ENCODE results near the gene NKX3-2. TPM values are rescaled to one million over a fixed set of nuclear protein-coding genes. Genes with fewer than 3 reads are reported as not detected.

Gene NKX3-2
- total RNA-seq, 1 experiment from 2014 or later, result 0.07 TPM

DNA sequence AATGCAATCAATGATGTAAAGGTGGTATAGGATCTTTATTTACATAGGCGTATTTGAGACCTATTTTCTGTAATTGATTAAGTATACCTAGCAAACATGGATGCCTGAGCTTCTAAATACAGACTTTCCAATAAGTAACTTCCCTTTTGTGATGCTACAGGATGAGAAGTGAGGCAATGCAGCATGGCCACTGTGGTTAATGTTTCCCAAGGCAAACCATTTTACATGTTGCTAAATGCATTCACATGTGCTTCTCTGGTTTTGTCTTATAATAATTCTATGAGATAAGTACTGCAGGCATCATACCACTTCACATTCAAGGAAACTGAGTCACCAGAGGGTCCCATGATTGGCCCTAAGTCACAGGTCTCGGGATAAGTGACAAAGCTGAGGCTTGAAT, 35.7 kb upstream of the NKX3-2 start:
- no peak for DNase-seq
- intact Hi-C loops (cut with micrococcal nuclease), result no loop called here
- no peak for ATAC-seq
- no peak overlapping the region for H3K27ac ChIP-seq (ENCODE audit: low read length)
- no peak overlapping the region for H3K4me3 ChIP-seq (ENCODE audit: low read length)
- ChIA-PET POLR2A (ENCODE audit: unreplicated experiment) (no interaction called here), CTCF (no interaction called here)
- no peaks in the 10 kb centered on the region for H3K79me2 ChIP-seq (ENCODE audit: low read length)
- H2AFZ ChIP-seq (ENCODE audit: low read length), result no peak overlapping the region
- no peaks in the 10 kb centered on the region for H3K9me3 ChIP-seq (ENCODE audit: low read length)
- H3K4me2 ChIP-seq (ENCODE audit: low read length), result no peak overlapping the region
- BruUV-seq (replicated peaks), result no TSS peak
- no peaks in the 10 kb centered on the region for H3F3A ChIP-seq (ENCODE audit: low read length, unreplicated experiment)
- TF ChIP-seq EZH2 (IDR thresholded peaks at IDR 0.05; ENCODE audit: low read length, unreplicated experiment), result no peak
- TF ChIP-seq, protein P1, sequence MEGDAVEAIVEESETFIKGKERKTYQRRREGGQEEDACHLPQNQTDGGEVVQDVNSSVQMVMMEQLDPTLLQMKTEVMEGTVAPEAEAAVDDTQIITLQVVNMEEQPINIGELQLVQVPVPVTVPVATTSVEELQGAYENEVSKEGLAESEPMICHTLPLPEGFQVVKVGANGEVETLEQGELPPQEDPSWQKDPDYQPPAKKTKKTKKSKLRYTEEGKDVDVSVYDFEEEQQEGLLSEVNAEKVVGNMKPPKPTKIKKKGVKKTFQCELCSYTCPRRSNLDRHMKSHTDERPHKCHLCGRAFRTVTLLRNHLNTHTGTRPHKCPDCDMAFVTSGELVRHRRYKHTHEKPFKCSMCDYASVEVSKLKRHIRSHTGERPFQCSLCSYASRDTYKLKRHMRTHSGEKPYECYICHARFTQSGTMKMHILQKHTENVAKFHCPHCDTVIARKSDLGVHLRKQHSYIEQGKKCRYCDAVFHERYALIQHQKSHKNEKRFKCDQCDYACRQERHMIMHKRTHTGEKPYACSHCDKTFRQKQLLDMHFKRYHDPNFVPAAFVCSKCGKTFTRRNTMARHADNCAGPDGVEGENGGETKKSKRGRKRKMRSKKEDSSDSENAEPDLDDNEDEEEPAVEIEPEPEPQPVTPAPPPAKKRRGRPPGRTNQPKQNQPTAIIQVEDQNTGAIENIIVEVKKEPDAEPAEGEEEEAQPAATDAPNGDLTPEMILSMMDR (conservative IDR thresholded peaks at IDR 0.05; ENCODE audit: low read depth, low read length), result no peak
- no peak for TF ChIP-seq EZH2phosphoT487 (IDR thresholded peaks at IDR 0.05; ENCODE audit: borderline replicate concordance, low read length)
- H3K27me3 ChIP-seq (ENCODE audit: low read length), result no peaks in the 10 kb centered on the region
- peaks cover 32% of the 10 kb centered on the region for H3K36me3 ChIP-seq (ENCODE audit: low read depth, low read length)
- H3K9ac ChIP-seq (ENCODE audit: low read length), result no peak overlapping the region
- H4K20me1 ChIP-seq (ENCODE audit: low read length), result no peaks in the 10 kb centered on the region
- H3K4me1 ChIP-seq (ENCODE audit: insufficient read depth, low read length), result no peaks in the 10 kb centered on the region
- no peaks in the 10 kb centered on the region for H3K9me2 ChIP-seq (replicated peaks; ENCODE audit: low read length)

DNA sequence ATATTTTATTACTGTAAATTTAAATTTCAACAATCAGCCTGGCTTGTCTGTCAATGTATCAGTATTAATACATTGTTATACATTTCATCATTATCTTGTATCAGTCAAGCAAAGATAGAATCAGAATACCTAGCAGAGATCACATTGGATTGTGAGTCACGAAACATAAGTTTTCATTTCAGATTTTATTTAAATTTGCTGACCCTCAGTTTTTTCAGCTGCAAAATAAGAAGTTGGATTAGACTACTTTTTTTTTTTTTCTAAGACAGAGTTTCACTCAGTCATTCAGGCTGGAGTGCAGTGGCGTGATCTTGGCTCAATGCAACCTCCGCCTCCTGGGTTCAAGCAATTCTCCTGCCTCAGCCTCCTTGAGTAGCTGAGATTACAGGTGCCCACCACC, 33.4 kb upstream of the NKX3-2 start:
- ATAC-seq (no peak), DNase-seq (no peak)
- intact Hi-C loops (cut with micrococcal nuclease), result no loop called here
- no peak for TF ChIP-seq EZH2phosphoT487 (IDR thresholded peaks at IDR 0.05; ENCODE audit: borderline replicate concordance, low read length)
- TF ChIP-seq, protein P1 (conservative IDR thresholded peaks at IDR 0.05; ENCODE audit: low read depth, low read length), result no peak
- no peak for TF ChIP-seq EZH2 (IDR thresholded peaks at IDR 0.05; ENCODE audit: low read length, unreplicated experiment)
- no TSS peak for BruUV-seq (replicated peaks)
- H3K27ac ChIP-seq (ENCODE audit: low read length), result no peak overlapping the region
- no peak overlapping the region for H2AFZ ChIP-seq (ENCODE audit: low read length)
- no peaks in the 10 kb centered on the region for H3K4me1 ChIP-seq (ENCODE audit: insufficient read depth, low read length)
- no peaks in the 10 kb centered on the region for H3F3A ChIP-seq (ENCODE audit: low read length, unreplicated experiment)
- H4K20me1 ChIP-seq (ENCODE audit: low read length), result no peaks in the 10 kb centered on the region
- no peaks in the 10 kb centered on the region for H3K9me2 ChIP-seq (replicated peaks; ENCODE audit: low read length)
- H3K9me3 ChIP-seq (ENCODE audit: low read length), result no peaks in the 10 kb centered on the region
- no peaks in the 10 kb centered on the region for H3K27me3 ChIP-seq (ENCODE audit: low read length)
- peaks cover 32% of the 10 kb centered on the region for H3K36me3 ChIP-seq (ENCODE audit: low read depth, low read length)
- H3K4me2 ChIP-seq (ENCODE audit: low read length), result no peak overlapping the region
- no peak overlapping the region for H3K9ac ChIP-seq (ENCODE audit: low read length)
- ChIA-PET POLR2A (ENCODE audit: unreplicated experiment) (no interaction called here), CTCF (no interaction called here)
- no peak overlapping the region for H3K4me3 ChIP-seq (ENCODE audit: low read length)
- no peaks in the 10 kb centered on the region for H3K79me2 ChIP-seq (ENCODE audit: low read length)

DNA sequence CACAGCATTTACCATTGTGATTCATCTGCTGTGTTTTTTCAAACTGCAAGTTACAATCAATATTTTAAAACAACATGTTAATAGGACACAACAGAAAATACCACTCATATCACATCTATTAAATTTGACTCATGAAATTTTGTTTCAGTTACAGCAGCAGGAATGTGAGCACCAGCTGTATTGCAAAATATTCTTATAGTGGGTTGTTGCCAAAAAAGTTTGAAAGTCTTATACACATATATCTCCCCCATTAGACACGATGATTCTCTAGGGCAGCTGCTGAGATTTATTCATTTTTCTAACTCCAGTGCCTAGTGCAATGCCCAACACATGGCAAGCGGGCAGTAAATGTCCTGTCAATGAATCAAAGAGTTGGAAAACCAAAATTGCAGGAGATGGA, 26.6 kb upstream of the NKX3-2 start:
- Histone ChIP-seq H3K4me1 (ENCODE audit: insufficient read depth, low read length) (no peaks in the 10 kb centered on the region), H3K27ac (ENCODE audit: low read length) (no peak overlapping the region), H3K9me3 (ENCODE audit: low read length) (no peaks in the 10 kb centered on the region), H3K36me3 (ENCODE audit: low read depth, low read length) (peaks cover 15% of the 10 kb centered on the region; the same call in 1 of the 2 replicates), H3K4me3 (ENCODE audit: low read length) (no peak overlapping the region), H3K9ac (ENCODE audit: low read length) (no peak overlapping the region), H3K27me3 (ENCODE audit: low read length) (no peaks in the 10 kb centered on the region), H4K20me1 (ENCODE audit: low read length) (no peaks in the 10 kb centered on the region), H3K79me2 (ENCODE audit: low read length) (no peaks in the 10 kb centered on the region), H3K4me2 (ENCODE audit: low read length) (no peak overlapping the region), H2AFZ (ENCODE audit: low read length) (no peak overlapping the region), H3K9me2 (replicated peaks; ENCODE audit: low read length) (no peaks in the 10 kb centered on the region), H3F3A (ENCODE audit: low read length, unreplicated experiment) (no peaks in the 10 kb centered on the region)
- no peak for DNase-seq
- intact Hi-C loops (cut with micrococcal nuclease), result no loop called here
- ATAC-seq, result no peak
- BruUV-seq (replicated peaks), result no TSS peak
- CTCF ChIA-PET, result no interaction called here
- TF ChIP-seq, protein P1 (conservative IDR thresholded peaks at IDR 0.05; ENCODE audit: low read depth, low read length), result no peak
- TF ChIP-seq EZH2 (IDR thresholded peaks at IDR 0.05; ENCODE audit: low read length, unreplicated experiment) (no peak), EZH2phosphoT487 (IDR thresholded peaks at IDR 0.05; ENCODE audit: borderline replicate concordance, low read length) (no peak)
- POLR2A ChIA-PET (ENCODE audit: unreplicated experiment), result no interaction called here
